Lower lobe of right lung (tissue), 2 donors: ENCODE measurements around the gene SRM. TPM values are rescaled to one million over a fixed set of nuclear protein-coding genes. Genes with fewer than 3 reads are reported as not detected.

Source experiments
- ATAC-seq, 2 donors: fragments of 200-7000 bp; cut with Tn5 transposase; one replicate each; pipeline ENCODE4 v1.9.1; 2020 to 2022; ENCODE audit warnings: mild to moderate bottlenecking in 2 of 2, moderate library complexity in 2 of 2
- DNase-seq: peaks from one replicate; pipeline ENCODE4 v3.0.0-alpha.2; 2020
- H3K27ac ChIP-seq: fragments of 200-600 bp; one replicate; pipeline ENCODE4 v1.8.0; 2022
- H3K27me3 ChIP-seq: fragments of 200-600 bp; one replicate; pipeline ENCODE4 v1.8.0; 2022; ENCODE audit warnings: low read depth
- H3K36me3 ChIP-seq: fragments of 200-600 bp; one replicate; pipeline ENCODE4 v1.8.0; 2022; ENCODE audit warnings: mild to moderate bottlenecking
- H3K4me1 ChIP-seq: fragments of 200-600 bp; one replicate; pipeline ENCODE4 v1.8.0; 2022
- H3K4me3 ChIP-seq: fragments of 200-600 bp; one replicate; pipeline ENCODE4 v1.8.0; 2022; ENCODE audit warnings: mild to moderate bottlenecking
- H3K9me3 ChIP-seq: fragments of 200-600 bp; one replicate; pipeline ENCODE4 v1.8.0; 2022
- CTCF ChIP-seq: fragments of 200-600 bp; IDR thresholded peaks from one replicate; pipeline ENCODE4 v1.8.0; 2022; ENCODE audit warnings: antibody characterized with exemption, mild to moderate bottlenecking
- intact Hi-C: fragments of 100-400 bp; cut with DNase I; formaldehyde crosslinking; loops from one replicate; pipeline ENCODE4 v1.11.0; 2022
- total RNA-seq: library from RNA; stranded (reverse); fragmentation: NEBNext Ultra II Directional; extraction: Animal tissue kit (Norgen Biotek cat#: 25700); gene quantifications from one replicate; pipeline ENCODE4 v1.2.1, GENCODE V29; 2021
- donor health status: DM: no; HTN: yes; CAD: no; lungs with severe emphysema.

Gene SRM
- total RNA-seq, 1 donor from 2014 or later = 38.7 TPM

DNA sequence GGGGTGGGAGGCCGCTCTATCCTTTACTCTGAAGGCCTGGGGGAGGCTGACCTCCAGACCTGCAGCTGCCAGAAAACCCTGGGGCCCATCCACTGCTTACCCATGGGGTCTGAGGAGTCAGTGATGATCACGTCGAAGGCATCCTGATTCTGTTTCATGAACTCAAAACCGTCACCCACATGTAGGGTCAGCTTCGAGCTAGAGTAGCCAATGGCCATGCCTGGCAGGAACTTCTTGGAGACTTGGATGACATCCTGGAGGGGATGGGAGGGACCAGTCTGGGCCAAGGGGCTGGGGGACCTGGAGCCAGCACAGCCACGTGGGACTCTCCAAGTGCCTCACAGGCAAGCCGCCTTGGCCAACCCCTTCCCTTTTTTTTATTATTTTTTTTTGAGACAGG lies 3.3 kb downstream of the SRM start:
- no peak overlapping the region for H3K4me3 ChIP-seq
- no peaks in the 10 kb centered on the region for H3K27me3 ChIP-seq
- H3K4me1 ChIP-seq = peaks cover 21% of the 10 kb centered on the region
- no peak for ATAC-seq
- TF ChIP-seq CTCF = no peak
- no peaks in the 10 kb centered on the region for H3K9me3 ChIP-seq
- H3K27ac ChIP-seq = no peak overlapping the region
- intact Hi-C loops = no loop called here
- DNase-seq = peak; percentile 19
- H3K36me3 ChIP-seq = peaks cover 27% of the 10 kb centered on the region

DNA sequence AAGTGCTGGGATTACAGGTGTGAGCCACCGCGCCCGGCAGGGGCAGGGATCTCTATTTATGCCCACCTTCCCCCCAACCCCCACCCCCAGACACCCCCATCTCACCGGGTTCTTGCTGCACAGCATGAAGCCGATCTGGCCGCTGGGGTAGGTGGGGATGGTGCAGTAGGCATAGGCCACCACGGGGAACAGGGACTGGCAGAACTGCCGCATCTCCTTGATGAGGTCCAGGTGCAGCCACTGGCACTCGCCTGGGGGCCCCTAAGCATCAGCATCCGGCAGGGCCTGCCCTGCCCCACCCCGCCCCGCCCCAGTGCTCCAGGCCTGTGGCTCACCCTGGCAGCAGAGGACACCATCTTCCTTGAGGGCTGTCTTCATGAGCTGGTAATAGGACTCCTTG lies 4.1 kb downstream of the SRM start:
- Histone ChIP-seq H3K9me3 (no peaks in the 10 kb centered on the region), H3K27ac (no peak overlapping the region), H3K27me3 (no peaks in the 10 kb centered on the region), H3K36me3 (peaks cover 27% of the 10 kb centered on the region), H3K4me3 (no peak overlapping the region), H3K4me1 (peaks cover 13% of the 10 kb centered on the region)
- DNase-seq (no peak), ATAC-seq (no peak)
- intact Hi-C loops = no loop called here
- no peak for TF ChIP-seq CTCF

DNA sequence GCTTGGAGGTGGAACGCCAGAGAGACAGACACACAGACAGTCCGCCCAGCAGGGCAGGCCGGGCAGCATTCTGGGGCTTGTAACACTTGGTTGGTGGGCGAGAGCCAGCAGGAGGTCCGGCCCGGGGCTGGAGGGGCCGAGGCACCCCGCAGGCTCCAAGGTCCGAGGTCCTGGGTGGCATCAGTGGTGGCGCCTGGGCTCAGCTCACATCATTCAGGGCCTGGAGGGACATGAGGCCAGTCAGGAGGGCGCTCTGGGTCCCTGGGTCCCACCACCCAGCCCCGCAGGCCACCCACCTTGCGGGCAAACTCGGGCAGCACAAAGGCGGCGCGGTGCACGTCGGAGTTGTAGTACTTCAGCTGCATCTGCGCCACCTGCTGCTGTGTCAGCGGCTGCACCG lies 5.2 kb downstream of the SRM start:
- peak; percentile 35 for DNase-seq
- intact Hi-C loops = no loop called here
- no peak for TF ChIP-seq CTCF

GRCh38 chr1:11054181-11054580 lies 5.6 kb downstream of the SRM start:
- intact Hi-C loops = no loop called here
- DNase-seq = peak; percentile 15
- Histone ChIP-seq H3K36me3 (peaks cover 27% of the 10 kb centered on the region), H3K4me1 (peaks cover 9% of the 10 kb centered on the region), H3K4me3 (no peak overlapping the region), H3K27ac (no peak overlapping the region), H3K9me3 (no peaks in the 10 kb centered on the region), H3K27me3 (no peaks in the 10 kb centered on the region)
- TF ChIP-seq CTCF = no peak
- no peak for ATAC-seq

More for the DNA sequence above, 5.2 kb downstream of the SRM start:
- peaks cover 27% of the 10 kb centered on the region for H3K36me3 ChIP-seq
- H3K4me3 ChIP-seq = no peak overlapping the region
- H3K4me1 ChIP-seq = peaks cover 11% of the 10 kb centered on the region
- no peaks in the 10 kb centered on the region for H3K9me3 ChIP-seq
- no peak overlapping the region for H3K27ac ChIP-seq
- no peak for ATAC-seq
- H3K27me3 ChIP-seq = no peaks in the 10 kb centered on the region

GRCh38 chr1:11053758-11054137 lies 6.1 kb downstream of the SRM start:
- H3K9me3 ChIP-seq = no peaks in the 10 kb centered on the region
- peaks cover 5% of the 10 kb centered on the region for H3K4me1 ChIP-seq
- peaks cover 27% of the 10 kb centered on the region for H3K36me3 ChIP-seq
- peak; percentile 37 for DNase-seq
- no peaks in the 10 kb centered on the region for H3K27me3 ChIP-seq
- intact Hi-C loops = no loop called here
- no peak overlapping the region for H3K27ac ChIP-seq
- H3K4me3 ChIP-seq = no peak overlapping the region
- ATAC-seq = peak; percentile 26 to 32
- TF ChIP-seq CTCF = no peak
